SK-N-MC (cell line): ENCODE results near the gene GREB1L.

Experiments used
- EZH2 ChIP-seq: fragments of 200-600 bp; sonication (generic); IDR thresholded peaks from one replicate; pipeline ENCODE4 v1.6.1; 2017; ENCODE audit warnings: antibody characterized with exemption
- POLR2AphosphoS5 ChIP-seq: IDR thresholded peaks from 2 replicates; pipeline ENCODE4 v1.6.1; 2012; ENCODE audit warnings: mild to moderate bottlenecking, low read depth, low read length, borderline replicate concordance

GRCh38 chr18:21359746-21360145 is 117.7 kb downstream of the GREB1L start:
- TF ChIP-seq EZH2 (no peak), POLR2AphosphoS5 (no peak)
